H9 (cell line): Measurements from ENCODE around the gene RPRD1B. TPM values are rescaled to one million over a fixed set of nuclear protein-coding genes. Genes with fewer than 3 reads are reported as not detected.

Experiments
- DNase-seq: peaks from one replicate; pipeline ENCODE4 v3.0.0-alpha.2; 2017
- H2AFZ ChIP-seq: one replicate; pipeline ENCODE4 v1.6.1; 2013; ENCODE audit warnings: mild to moderate bottlenecking, low read length, control low read depth, moderate library complexity
- H2AK5ac ChIP-seq: 2 replicates; pipeline ENCODE4 v1.6.1; 2013; ENCODE audit warnings: low read length, control low read depth, mixed read lengths; ENCODE audit not compliant: insufficient read length
- H2BK120ac ChIP-seq: one replicate; pipeline ENCODE4 v1.6.1; 2013; ENCODE audit warnings: low read depth, mild to moderate bottlenecking, low read length, control low read depth, inconsistent platforms; ENCODE audit not compliant: poor library complexity, severe bottlenecking
- H2BK12ac ChIP-seq: 2 replicates; pipeline ENCODE4 v1.6.1; 2013; ENCODE audit warnings: low read length, control low read depth, mixed read lengths, low read depth; ENCODE audit not compliant: insufficient read length
- H2BK15ac ChIP-seq: 2 replicates; pipeline ENCODE4 v1.6.1; 2013; ENCODE audit warnings: low read depth, low read length, control low read depth
- H2BK20ac ChIP-seq: one replicate; pipeline ENCODE4 v1.6.1; 2013; ENCODE audit warnings: low read depth, mild to moderate bottlenecking, low read length, control low read depth, inconsistent platforms; ENCODE audit not compliant: poor library complexity, severe bottlenecking
- H2BK5ac ChIP-seq: 2 replicates; pipeline ENCODE4 v1.6.1; 2013; ENCODE audit warnings: low read length, control low read depth, mixed read lengths; ENCODE audit not compliant: insufficient read length
- H3K14ac ChIP-seq: 2 replicates; pipeline ENCODE4 v1.6.1; 2013; ENCODE audit warnings: low read length, control low read depth; ENCODE audit not compliant: insufficient read depth
- H3K18ac ChIP-seq: 2 replicates; pipeline ENCODE4 v1.6.1; 2013; ENCODE audit warnings: low read depth, mild to moderate bottlenecking, mixed read lengths, low read length, control low read depth; ENCODE audit not compliant: insufficient read length
- H3K23ac ChIP-seq: 2 replicates; pipeline ENCODE4 v1.6.1; 2013; ENCODE audit warnings: low read length, control low read depth, mixed read lengths, low read depth; ENCODE audit not compliant: insufficient read length
- H3K23me2 ChIP-seq: 2 replicates; pipeline ENCODE4 v1.6.1; 2013; ENCODE audit warnings: low read depth, mild to moderate bottlenecking, mixed read lengths, low read length, control low read depth; ENCODE audit not compliant: insufficient read length, poor library complexity, severe bottlenecking
- H3K27ac ChIP-seq: 2 replicates; pipeline ENCODE4 v1.5.1; 2013; ENCODE audit warnings: low read length, control low read depth, mixed read lengths, low read depth; ENCODE audit not compliant: insufficient read length
- H3K27me3 ChIP-seq: 2 replicates; pipeline ENCODE4 v1.6.1; 2013; ENCODE audit warnings: low read length, control low read depth, inconsistent platforms; ENCODE audit not compliant: insufficient read depth
- H3K4ac ChIP-seq: 2 replicates; pipeline ENCODE4 v1.6.1; 2013; ENCODE audit warnings: low read depth, mild to moderate bottlenecking, control low read depth, inconsistent platforms, low read length, moderate library complexity
- H3K4me1 ChIP-seq: 2 replicates; pipeline ENCODE4 v1.6.1; 2013; ENCODE audit warnings: low read length, control low read depth, inconsistent platforms; ENCODE audit not compliant: insufficient read depth
- H3K4me2 ChIP-seq: 2 replicates; pipeline ENCODE4 v1.6.1; 2013; ENCODE audit warnings: low read length, control low read depth, mixed read lengths; ENCODE audit not compliant: insufficient read length, insufficient read depth
- H3K56ac ChIP-seq: 2 replicates; pipeline ENCODE4 v1.6.1; 2013; ENCODE audit warnings: low read depth, mild to moderate bottlenecking, mixed read lengths, low read length, control low read depth; ENCODE audit not compliant: insufficient read length
- H3K79me1 ChIP-seq: 2 replicates; pipeline ENCODE4 v1.6.1; 2013; ENCODE audit warnings: low read depth, mild to moderate bottlenecking, moderate library complexity, low read length, control low read depth, inconsistent platforms; ENCODE audit not compliant: insufficient read depth, poor library complexity, severe bottlenecking
- H3K79me2 ChIP-seq: 2 replicates; pipeline ENCODE4 v1.6.1; 2013; ENCODE audit warnings: low read length, control low read depth, inconsistent platforms; ENCODE audit not compliant: insufficient read depth
- H3K9ac ChIP-seq: 2 replicates; pipeline ENCODE4 v1.6.1; 2013; ENCODE audit warnings: low read length, control low read depth, mixed read lengths; ENCODE audit not compliant: insufficient read length; ENCODE audit errors: extremely low read depth
- H3K9me3 ChIP-seq: one replicate; pipeline ENCODE4 v1.6.1; 2013; ENCODE audit warnings: low read depth, low read length, inconsistent platforms; ENCODE audit not compliant: control insufficient read depth
- H3T11ph ChIP-seq: one replicate; pipeline ENCODE4 v1.6.1; 2013; ENCODE audit warnings: mild to moderate bottlenecking, low read length, control low read depth, inconsistent platforms
- H4K20me1 ChIP-seq: one replicate; pipeline ENCODE4 v1.6.1; 2013; ENCODE audit not compliant: control insufficient read depth, insufficient read length, insufficient read depth
- H4K5ac ChIP-seq: 2 replicates; pipeline ENCODE4 v1.6.1; 2013; ENCODE audit warnings: low read depth, mild to moderate bottlenecking, mixed read lengths, low read length, control low read depth; ENCODE audit not compliant: insufficient read length
- H4K8ac ChIP-seq: replicated peaks from 2 replicates; pipeline ENCODE4 v1.6.1; 2013; ENCODE audit warnings: low read length, control low read depth, mixed read lengths, low read depth; ENCODE audit not compliant: insufficient read length
- H4K91ac ChIP-seq: 2 replicates; pipeline ENCODE4 v1.6.1; 2013; ENCODE audit warnings: low read depth, mild to moderate bottlenecking, moderate library complexity, mixed read lengths, low read length, control low read depth; ENCODE audit not compliant: insufficient read length
- H3K27ac Mint-ChIP-seq, 3 experiments: 2 replicates in 2 of 3; 3 replicates in 1 of 3; pipeline ENCODE4 v1.8.0; 2020 to 2021; ENCODE audit warnings: mixed read lengths in 3 of 3, mild to moderate bottlenecking in 1 of 3, moderate library complexity in 1 of 3
- H3K27me3 Mint-ChIP-seq: 2 replicates; pipeline ENCODE4 v1.8.0; 2021; ENCODE audit warnings: low read depth, mild to moderate bottlenecking, moderate library complexity, mixed read lengths
- H3K36me3 Mint-ChIP-seq, 3 experiments: 2 replicates in 2 of 3; 3 replicates in 1 of 3; pipeline ENCODE4 v1.8.0; 2020 to 2021; ENCODE audit warnings: low read depth in 3 of 3, mixed read lengths in 3 of 3; ENCODE audit not compliant: insufficient read depth in 1 of 3
- H3K4me1 Mint-ChIP-seq, 2 experiments: 2 replicates each; pipeline ENCODE4 v1.8.0; 2020; ENCODE audit warnings: mixed read lengths in 2 of 2
- H3K4me3 Mint-ChIP-seq, 2 experiments: 2 replicates in 1 of 2; 3 replicates in 1 of 2; pipeline ENCODE4 v1.8.0; 2020 to 2021; ENCODE audit warnings: mild to moderate bottlenecking in 2 of 2, mixed read lengths in 2 of 2, moderate library complexity in 1 of 2
- H3K9me3 Mint-ChIP-seq, 2 experiments: 2 replicates in 1 of 2; 3 replicates in 1 of 2; pipeline ENCODE4 v1.8.0; 2020; ENCODE audit warnings: mild to moderate bottlenecking in 2 of 2, mixed read lengths in 2 of 2, moderate library complexity in 1 of 2
- CTCF ChIP-seq: fragments of 200-600 bp; sonication (generic); conservative IDR thresholded peaks from 3 replicates; pipeline ENCODE4 v1.8.0; 2021; ENCODE audit warnings: antibody characterized with exemption, mild to moderate bottlenecking
- WGBS: extraction: QIAGEN DNeasy Blood & Tissue Kit; methylation state at CpG from one replicate; pipeline ENCODE4 v1.1.7; 2013; ENCODE audit warnings: missing lambda C conversion rate, low lambda C conversion rate, mixed read lengths; ENCODE audit not compliant: insufficient read length; ENCODE audit errors: extremely low coverage; 5-methylcytosine and 5-hydroxymethylcytosine counted together
- total RNA-seq: library from RNA; stranded (reverse); gene quantifications from 2 replicates; pipeline ENCODE4 v1.2.1, GENCODE V29; 2021

Gene RPRD1B
- total RNA-seq, 1 experiment from 2014 or later, result 34.3 TPM

DNA sequence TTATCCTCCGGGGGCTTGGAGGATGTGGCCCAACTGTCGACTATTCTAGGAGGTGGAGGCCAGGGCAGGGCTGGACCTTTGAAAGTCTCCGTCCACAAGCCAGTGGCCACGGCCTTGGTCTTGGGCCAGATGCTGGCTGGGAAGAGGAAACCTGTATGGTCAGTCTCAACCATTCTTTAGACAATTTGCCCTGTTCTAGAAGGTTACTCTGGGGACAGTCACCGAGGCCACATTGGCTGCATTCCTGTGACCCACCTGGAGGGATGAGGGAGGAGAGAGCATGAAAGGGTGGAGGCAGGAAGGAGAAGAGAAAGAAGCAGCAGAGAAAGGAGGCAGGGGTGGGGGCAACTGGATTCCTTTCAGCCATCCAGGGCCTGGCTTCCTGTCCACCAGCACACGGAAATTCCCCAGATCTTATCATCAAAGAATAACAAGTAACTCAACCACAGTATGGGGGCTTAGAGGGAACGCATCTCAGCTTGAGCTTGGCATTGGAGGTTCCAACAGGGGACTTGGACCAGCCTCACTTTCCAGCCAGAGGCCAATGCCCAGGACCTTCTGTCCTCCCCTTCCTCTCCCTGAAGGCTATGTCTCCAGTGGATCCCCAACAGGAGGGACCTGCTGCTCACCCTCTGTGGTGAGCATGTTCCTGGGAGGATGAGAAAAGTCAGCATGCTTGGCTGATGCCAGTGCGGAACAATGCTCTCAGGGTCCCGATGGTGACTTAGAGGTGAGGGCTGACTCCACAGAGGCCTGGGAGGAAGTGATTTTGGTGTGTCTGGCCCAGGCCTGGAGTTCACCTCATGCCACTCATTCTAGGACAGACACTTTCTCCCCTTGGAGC, 101.1 kb downstream of the RPRD1B start:
- Mint-ChIP-seq H3K4me3 (no peak overlapping the region), H3K27ac (no peak overlapping the region; a peak in 1 of 7 replicates), H3K27me3 (no peaks in the 10 kb centered on the region; the same call in none of the 2 replicates), H3K9me3 (no peaks in the 10 kb centered on the region), H3K4me1 (peaks cover 3 to 7% of the 10 kb centered on the region in 2 experiments), H3K36me3 (no peaks in the 10 kb centered on the region)
- no peak overlapping the region for H4K91ac ChIP-seq
- no peak overlapping the region for H2BK12ac ChIP-seq
- H3K4ac ChIP-seq, result no peak overlapping the region
- H3K9me3 ChIP-seq, result no peaks in the 10 kb centered on the region
- H3K23me2 ChIP-seq, result no peaks in the 10 kb centered on the region
- H3K79me1 ChIP-seq, result no peaks in the 10 kb centered on the region
- H3K9ac ChIP-seq, result no peak overlapping the region
- no peak overlapping the region for H2AK5ac ChIP-seq
- H3K56ac ChIP-seq, result no peak overlapping the region
- H3K18ac ChIP-seq, result no peak overlapping the region
- H3K4me1 ChIP-seq, result no peaks in the 10 kb centered on the region
- H4K5ac ChIP-seq, result no peak overlapping the region
- no CpG with 5 or more reads among the region's 9 CpGs for WGBS
- H2BK5ac ChIP-seq, result no peak overlapping the region
- TF ChIP-seq CTCF, result no peak
- no peak overlapping the region for H3K23ac ChIP-seq
- H3K4me2 ChIP-seq, result no peak overlapping the region
- no peak for DNase-seq
- H2BK20ac ChIP-seq, result no peak overlapping the region
- H2BK15ac ChIP-seq, result no peak overlapping the region
- no peak overlapping the region for H3K27ac ChIP-seq
- no peaks in the 10 kb centered on the region for H4K20me1 ChIP-seq
- no peak overlapping the region for H2BK120ac ChIP-seq
- no peaks in the 10 kb centered on the region for H3K79me2 ChIP-seq
- H3K14ac ChIP-seq, result no peak overlapping the region
- no peak overlapping the region for H2AFZ ChIP-seq
- H3K27me3 ChIP-seq, result no peaks in the 10 kb centered on the region
- H4K8ac ChIP-seq, result no peak overlapping the region
- H3T11ph ChIP-seq, result no peak overlapping the region
